ENCODE data around the gene LCN1.

DNA sequence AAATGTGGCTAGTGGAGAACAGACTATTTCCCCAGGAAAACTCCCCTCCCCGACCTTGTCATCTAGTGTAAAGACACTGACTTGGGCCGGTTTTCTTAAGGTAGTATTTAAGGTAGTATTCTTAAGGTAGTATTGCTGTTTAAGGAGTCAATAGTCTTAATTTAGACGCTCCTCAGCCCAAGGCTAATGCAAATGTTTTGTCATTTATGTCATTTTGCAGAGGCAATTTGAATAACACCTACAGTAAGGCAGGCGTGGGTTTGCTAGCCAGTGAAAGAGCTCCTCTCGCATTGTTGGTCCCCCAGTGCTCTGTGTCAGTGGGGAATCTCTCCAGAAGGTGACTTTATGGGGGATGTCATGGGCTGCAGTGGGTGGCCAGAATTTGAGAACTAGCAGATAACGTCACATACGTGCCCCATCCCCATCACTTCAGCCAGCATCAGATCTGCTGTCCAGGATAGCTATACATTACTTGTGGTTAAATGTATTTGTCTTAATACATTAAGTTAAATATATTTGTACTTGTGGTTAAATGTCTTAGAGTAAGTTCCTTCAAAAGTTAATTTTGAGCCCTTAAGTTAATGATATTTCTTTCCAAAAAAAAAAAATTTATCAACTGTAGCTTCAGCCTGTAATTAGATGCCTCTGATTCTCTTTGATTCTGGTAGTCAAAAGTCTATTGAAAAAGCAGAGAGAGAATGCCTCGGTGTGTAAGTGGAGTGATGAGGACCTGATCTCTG, 39.1 kb upstream of the LCN1 start:
- TF ChIP-seq EZH2 (IDR thresholded peaks at IDR 0.05; ENCODE audit: low read depth) = no peak
- no peak for TF ChIP-seq CTCF (conservative IDR thresholded peaks at IDR 0.05)

Data from PC-9 (cell line).